HL-60/S4 (cell line): Measurements from ENCODE around the gene APOC3.

Experiments used
- in situ Hi-C: fragments of 300-500 bp; cut with MboI; formaldehyde crosslinking; loops from 2 replicates; pipeline ENCODE4 v1.14.3; 2022; ENCODE audit warnings: low sequenced_read_pairs

Gene APOC3

GRCh38 chr11:116829525-116830183 is at the start of gene APOC3:
Gene APOC3, plus strand, starts transcription at chr11:116829907. Its CDS starts 676 bp downstream, at chr11:116830583.
- in situ Hi-C loops: no loop called here

GRCh38 chr11:116782728-116783127 is 47.0 kb upstream of the APOC3 start:
- in situ Hi-C loops: no loop called here

GRCh38 chr11:116786326-116786725 is 43.4 kb upstream of the APOC3 start:
- in situ Hi-C loops: no loop called here

- in situ Hi-C loops: no loop called here
These were observed 42.7 kb upstream of the APOC3 start for GRCh38 chr11:116786966-116787365.

- in situ Hi-C loops: no loop called here
These were observed 42.3 kb upstream of the APOC3 start for GRCh38 chr11:116787436-116787785.

GRCh38 chr11:116787786-116788486 is 41.8 kb upstream of the APOC3 start, which contains the start of gene ZPR1:
Gene ZPR1, minus strand, starts transcription at chr11:116788023. Its CDS starts 33 bp downstream, at chr11:116787990.
- in situ Hi-C loops: no loop called here

GRCh38 chr11:116788534-116788933 is 41.2 kb upstream of the APOC3 start:
- in situ Hi-C loops: no loop called here

- in situ Hi-C loops: no loop called here
These were observed 40.7 kb upstream of the APOC3 start for GRCh38 chr11:116788975-116789374.

GRCh38 chr11:116790167-116791001 is 39.3 kb upstream of the APOC3 start:
- in situ Hi-C loops: no loop called here

GRCh38 chr11:116791002-116791812 is 38.5 kb upstream of the APOC3 start:
- in situ Hi-C loops: no loop called here

GRCh38 chr11:116791813-116792143 is 37.9 kb upstream of the APOC3 start, which contains the start of gene APOA5:
Gene APOA5, minus strand, starts transcription at chr11:116791879. Its CDS starts 19 bp downstream, at chr11:116791860.
- in situ Hi-C loops: no loop called here

- in situ Hi-C loops: no loop called here
These were observed 37.4 kb upstream of the APOC3 start for GRCh38 chr11:116792144-116792868.

GRCh38 chr11:116792869-116793771 is 36.6 kb upstream of the APOC3 start:
- in situ Hi-C loops: no loop called here

GRCh38 chr11:116793772-116794097 is 36.0 kb upstream of the APOC3 start:
- in situ Hi-C loops: no loop called here

GRCh38 chr11:116794851-116795250 is 34.9 kb upstream of the APOC3 start:
- in situ Hi-C loops: no loop called here

- in situ Hi-C loops: no loop called here
These were observed 33.2 kb upstream of the APOC3 start for GRCh38 chr11:116796548-116796947.

GRCh38 chr11:116797816-116798215 is 31.9 kb upstream of the APOC3 start:
- in situ Hi-C loops: no loop called here

GRCh38 chr11:116798368-116798767 is 31.3 kb upstream of the APOC3 start:
- in situ Hi-C loops: no loop called here

- in situ Hi-C loops: no loop called here
These were observed 29.1 kb upstream of the APOC3 start for GRCh38 chr11:116800610-116801009.
